SH-SY5Y (cell line): ENCODE measurements around the gene PKNOX2.

Experiments used
- GATA2 ChIP-seq: IDR thresholded peaks from 2 replicates; pipeline ENCODE4 v1.6.1; 2011; ENCODE audit warnings: mild to moderate bottlenecking, low read depth, low read length
- GATA3 ChIP-seq: IDR thresholded peaks from 2 replicates; pipeline ENCODE4 v1.6.1; 2011; ENCODE audit warnings: low read depth, mild to moderate bottlenecking, low read length, moderate library complexity

- no peak for TF ChIP-seq GATA3
- TF ChIP-seq GATA2 = no peak
Measured at GRCh38 chr11:125380756-125381445, 216.3 kb downstream of the PKNOX2 start.
